ENCODE measurements around the gene ZFAND4. TPM values are rescaled to one million over a fixed set of nuclear protein-coding genes. Genes with fewer than 3 reads are reported as not detected.
"Not testable (repeated sequence)": the region's sequence is repeated elsewhere in the genome, so short reads cannot be mapped to it uniquely, and the experiment has no call there.

The ZFAND4 gene
- total RNA-seq, 1 donor from 2014 or later = 17.2 TPM

DNA sequence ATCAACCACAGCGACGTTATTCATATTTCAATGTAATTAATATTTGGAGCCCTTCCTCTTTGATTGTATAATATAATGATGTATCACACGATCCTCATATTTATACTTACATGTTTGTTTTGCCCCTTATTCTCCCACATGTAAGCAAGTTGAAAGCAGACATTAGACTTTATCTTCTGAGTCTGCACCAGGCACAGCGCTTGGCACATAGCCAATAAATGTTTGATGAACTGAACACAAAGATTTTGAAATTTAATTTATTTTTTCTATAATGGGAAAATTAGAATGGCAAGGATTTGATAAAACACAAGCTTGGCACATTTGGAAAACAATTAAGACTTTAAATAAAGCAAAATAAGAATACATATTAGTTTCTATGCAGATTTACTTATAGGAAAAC is 31.6 kb downstream of the ZFAND4 start:
- DNase-seq = no peak

DNA sequence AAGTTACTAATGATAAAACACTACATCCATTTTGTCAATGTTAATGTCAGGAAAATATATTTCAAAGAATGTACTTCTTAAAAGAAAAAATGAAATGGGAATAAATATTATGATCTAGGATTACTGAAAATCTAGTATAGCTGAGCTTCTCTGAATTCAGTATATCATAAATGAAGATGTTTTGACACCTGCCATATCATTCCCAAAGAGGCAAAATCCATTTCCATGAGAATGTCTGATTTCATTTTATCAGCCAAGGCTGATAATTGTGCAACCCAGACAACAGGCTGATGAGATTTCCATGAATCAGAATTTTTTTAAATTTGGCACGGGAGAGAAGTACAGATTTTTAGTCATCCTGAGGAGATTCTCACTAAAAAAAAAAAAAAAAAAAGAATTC is 32.5 kb downstream of the ZFAND4 start:
- DNase-seq = no peak

DNA sequence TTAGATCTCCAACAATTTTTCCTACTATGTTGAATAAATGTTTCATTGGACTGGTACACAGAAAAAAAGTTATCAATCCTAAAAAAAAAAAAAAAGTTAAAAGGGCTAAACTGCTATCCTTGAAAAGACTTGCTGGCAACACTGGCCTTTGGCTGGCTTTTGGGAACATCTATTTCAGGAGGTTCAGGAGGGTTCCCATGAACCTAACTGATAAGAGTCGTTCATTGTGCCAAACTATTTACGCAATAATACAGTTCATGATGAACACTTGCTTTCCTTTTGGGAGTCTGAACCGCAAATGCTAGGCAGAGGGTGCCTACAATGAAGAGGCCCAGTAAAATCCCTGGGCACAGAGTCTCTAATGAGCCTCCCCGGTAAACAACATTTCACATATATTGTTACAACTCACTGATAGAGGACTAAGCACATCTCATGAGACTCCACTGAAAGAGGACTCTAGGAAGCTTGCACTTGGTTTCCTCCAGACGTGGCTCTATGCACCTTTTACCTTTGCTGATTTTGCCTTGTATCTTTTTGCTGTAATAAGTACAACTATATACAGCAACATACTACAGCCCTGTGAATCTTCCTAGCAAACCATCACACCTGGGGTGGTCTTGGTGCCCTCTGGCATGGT is 45.0 kb downstream of the ZFAND4 start:
- DNase-seq = no peak

- DNase-seq = no peak
Measured at GRCh38 chr10:45625879-45626278, 46.7 kb downstream of the ZFAND4 start.

DNA sequence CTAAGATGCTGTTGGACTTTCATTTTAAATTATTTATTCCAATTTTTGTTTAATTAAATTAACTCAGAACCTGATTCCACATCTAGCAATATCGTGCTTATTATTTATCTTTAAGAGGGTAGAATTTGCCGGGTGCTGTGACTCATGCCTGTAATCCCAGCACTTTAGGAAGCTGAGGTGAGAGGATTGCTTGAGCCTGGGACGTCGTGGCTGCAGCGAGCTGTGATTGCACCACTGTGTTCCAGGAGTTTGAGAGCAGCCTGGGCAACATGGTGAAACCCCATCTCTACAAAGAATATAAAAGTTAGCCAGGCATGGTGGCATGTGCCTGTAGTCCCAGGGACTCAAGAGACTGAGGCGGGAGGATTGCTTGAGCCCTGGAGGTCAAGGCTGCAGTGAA is 47.8 kb downstream of the ZFAND4 start:
- DNase-seq = no peak

- DNase-seq = no peak
Measured at GRCh38 chr10:45614869-45615268, 57.7 kb downstream of the ZFAND4 start.

- DNase-seq = no peak
Measured at GRCh38 chr10:45612741-45613140, 59.8 kb downstream of the ZFAND4 start.

- no peak for DNase-seq
Measured at GRCh38 chr10:45608052-45608451, 64.5 kb downstream of the ZFAND4 start.

DNA sequence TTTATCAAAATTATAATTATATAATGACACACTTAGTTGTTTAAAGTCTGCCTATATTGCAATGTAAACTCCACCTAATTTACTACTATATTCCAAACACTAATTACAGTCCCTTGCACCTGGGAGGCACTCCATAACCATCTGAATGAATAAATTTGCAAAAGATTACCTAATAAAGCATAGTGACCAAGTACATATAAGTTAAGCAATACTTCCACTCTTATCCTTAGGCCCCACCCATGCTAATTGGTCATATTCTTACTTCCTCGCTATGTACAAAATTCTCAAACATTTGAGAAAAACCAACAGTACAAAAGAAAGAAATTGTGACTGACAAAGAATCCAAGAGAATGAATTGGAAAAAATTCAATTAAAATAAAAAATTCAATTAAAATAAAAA is 65.3 kb downstream of the ZFAND4 start:
- no peak for DNase-seq

DNA sequence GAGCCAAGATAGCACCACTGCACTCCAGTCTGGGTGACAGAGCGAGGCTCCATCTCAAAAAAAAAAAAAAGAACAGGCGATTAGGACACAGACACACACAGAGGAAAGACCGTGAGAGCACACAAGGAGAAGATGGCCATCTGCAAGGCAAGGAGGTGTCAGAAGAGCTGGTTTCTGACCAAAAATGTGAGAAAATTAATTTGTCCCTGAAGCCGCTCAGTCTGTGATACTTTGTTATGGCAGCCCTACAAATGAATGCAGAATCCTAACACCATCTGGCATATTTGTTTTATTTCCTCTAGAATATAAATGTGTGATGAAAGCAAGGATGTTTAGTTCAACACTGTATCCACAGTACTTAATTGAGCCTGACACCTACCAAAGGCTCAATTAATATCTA is 69.7 kb downstream of the ZFAND4 start:
- no peak for DNase-seq

GRCh38 chr10:45602082-45602730 is 70.4 kb downstream of the ZFAND4 start:
- no peak for DNase-seq

- not testable (repeated sequence) for DNase-seq
Measured at GRCh38 chr10:45601254-45601930, 71.2 kb downstream of the ZFAND4 start.

DNA sequence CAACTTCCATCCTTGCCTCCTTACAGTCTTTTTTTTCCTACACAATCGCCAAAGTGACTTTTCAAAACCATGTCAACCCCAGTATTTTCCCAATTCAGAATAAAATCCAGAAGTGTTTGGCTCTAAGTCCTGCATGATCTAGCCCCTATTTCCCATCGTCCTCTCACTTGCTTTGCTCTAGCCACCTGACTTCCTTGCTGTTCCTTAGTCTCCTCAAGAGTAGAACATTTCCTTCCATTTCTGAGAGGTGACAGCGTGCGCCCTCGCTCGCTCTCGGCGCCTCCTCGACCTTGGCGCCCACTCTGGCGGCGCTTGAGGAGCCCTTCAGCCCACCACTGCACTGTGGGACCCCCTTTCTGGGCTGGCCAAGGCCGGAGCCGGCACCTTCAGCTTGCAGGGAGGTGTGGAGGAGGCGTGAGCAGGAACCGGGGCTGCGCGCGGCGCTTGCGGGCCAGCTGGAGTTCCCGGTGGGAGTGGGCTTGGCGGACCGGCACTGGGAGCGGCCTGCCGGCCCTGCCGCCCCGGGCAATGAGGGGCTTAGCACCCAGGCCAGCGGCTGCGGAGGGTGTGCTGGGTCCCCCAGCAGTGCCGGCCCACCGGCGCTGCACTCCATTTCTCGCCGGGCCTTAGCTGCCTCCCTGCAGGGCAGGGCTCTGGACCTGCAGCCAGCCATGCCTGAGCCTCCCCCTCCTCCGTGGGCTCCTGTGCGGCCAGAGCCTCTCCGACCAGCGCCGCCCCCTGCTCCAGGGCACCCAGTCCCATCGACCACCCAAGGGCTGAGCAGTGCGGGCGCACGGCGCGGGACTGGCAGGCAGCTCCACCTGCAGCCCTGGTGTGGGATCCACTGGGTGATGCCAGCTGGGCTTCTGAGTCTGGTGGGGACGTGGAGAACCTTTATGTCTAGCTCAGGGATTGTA is 72.0 kb downstream of the ZFAND4 start:
- DNase-seq = not testable (repeated sequence)

- DNase-seq = no peak
Measured at GRCh38 chr10:45599646-45600045, 72.9 kb downstream of the ZFAND4 start.

GRCh38 chr10:45599021-45599603 is 73.5 kb downstream of the ZFAND4 start:
- no peak for DNase-seq

DNA sequence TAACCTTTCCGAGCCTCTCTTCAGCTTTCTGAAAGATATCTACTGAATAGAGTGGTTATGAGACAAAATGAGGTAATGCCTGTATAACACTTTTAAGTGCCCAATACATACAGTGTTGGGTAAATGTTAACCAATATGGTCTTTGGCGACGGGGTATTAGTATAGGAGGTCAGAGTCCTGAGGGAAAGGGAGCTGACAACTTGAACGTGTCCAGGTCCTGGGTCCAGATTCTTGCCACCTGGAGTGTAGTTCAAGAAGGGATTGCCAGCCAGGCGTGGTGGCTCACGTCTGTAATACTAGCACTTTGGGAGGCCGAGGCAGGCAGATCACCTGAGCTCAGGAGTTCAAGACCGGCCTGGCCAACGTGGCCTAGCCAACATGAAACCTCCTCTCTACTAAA is 76.0 kb downstream of the ZFAND4 start:
- DNase-seq = no peak

- peak; percentile 95 for DNase-seq
Measured at GRCh38 chr10:45594276-45595157, 78.1 kb downstream of the ZFAND4 start.

DNA sequence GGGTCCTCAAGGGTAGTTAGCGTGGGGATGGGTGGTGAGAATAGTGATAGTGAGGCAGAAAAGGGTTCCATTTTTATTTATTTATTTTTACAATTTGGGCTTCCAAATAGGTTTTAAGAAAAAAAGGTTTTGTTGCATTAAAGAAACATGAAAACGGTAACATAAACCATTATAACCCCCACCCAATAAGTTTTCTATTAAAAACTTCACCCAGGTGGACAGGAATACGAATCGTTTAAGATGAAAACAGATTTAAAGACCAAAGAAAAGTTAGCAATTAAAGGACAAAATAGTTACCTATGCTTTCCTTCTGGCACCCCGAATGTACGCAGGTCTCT is 78.7 kb downstream of the ZFAND4 start:
- no peak for DNase-seq

GRCh38 chr10:45592926-45593325 is 79.6 kb downstream of the ZFAND4 start:
- DNase-seq = no peak

- DNase-seq = no peak
Measured at GRCh38 chr10:45592432-45592831, 80.1 kb downstream of the ZFAND4 start.

GRCh38 chr10:45591280-45591679 is 81.3 kb downstream of the ZFAND4 start:
- no peak for DNase-seq

Measured in tongue (tissue), 2 donors.